Mesendoderm (in vitro differentiated cells): ENCODE results near the gene INO80B.

Source experiments
- DNase-seq: peaks from one replicate; pipeline ENCODE4 v3.0.0; 2013
- H2AK5ac ChIP-seq: 2 replicates; pipeline ENCODE4 v1.6.1; 2013; ENCODE audit warnings: low read length, inconsistent platforms
- H2BK120ac ChIP-seq: 2 replicates; pipeline ENCODE4 v1.6.1; 2013; ENCODE audit warnings: low read depth, mild to moderate bottlenecking, low read length, moderate library complexity, mixed read lengths
- H2BK15ac ChIP-seq: replicated peaks from 2 replicates; pipeline ENCODE4 v1.6.1; 2013; ENCODE audit warnings: low read depth, mild to moderate bottlenecking, moderate library complexity
- H2BK5ac ChIP-seq: 2 replicates; pipeline ENCODE4 v1.6.1; 2013; ENCODE audit warnings: low read length, inconsistent platforms
- H3K18ac ChIP-seq: 2 replicates; pipeline ENCODE4 v1.6.1; 2013; ENCODE audit warnings: mild to moderate bottlenecking, low read length, mixed read lengths
- H3K23ac ChIP-seq: one replicate; pipeline ENCODE4 v1.6.1; 2013; ENCODE audit warnings: low read length
- H3K27ac ChIP-seq: 2 replicates; pipeline ENCODE4 v1.5.1; 2013; ENCODE audit warnings: low read depth, mild to moderate bottlenecking, inconsistent platforms, low read length, moderate library complexity
- H3K27me3 ChIP-seq: 2 replicates; pipeline ENCODE4 v1.6.1; 2013; ENCODE audit warnings: low read length, control low read depth, mild to moderate bottlenecking, inconsistent platforms; ENCODE audit not compliant: insufficient read depth, poor library complexity
- H3K36me3 ChIP-seq: 2 replicates; pipeline ENCODE4 v1.6.1; 2013; ENCODE audit warnings: low read length, inconsistent platforms; ENCODE audit not compliant: control insufficient read depth, insufficient read depth
- H3K4ac ChIP-seq: one replicate; pipeline ENCODE4 v1.6.1; 2013; ENCODE audit warnings: low read depth, mild to moderate bottlenecking, low read length, moderate library complexity
- H3K4me1 ChIP-seq: 2 replicates; pipeline ENCODE4 v1.6.1; 2013; ENCODE audit warnings: low read depth, low read length, inconsistent platforms; ENCODE audit not compliant: control insufficient read depth
- H3K4me2 ChIP-seq: 2 replicates; pipeline ENCODE4 v1.6.1; 2013; ENCODE audit warnings: low read length
- H3K4me3 ChIP-seq: 2 replicates; pipeline ENCODE4 v1.5.1; 2013; ENCODE audit warnings: mild to moderate bottlenecking, low read length
- H3K56ac ChIP-seq: one replicate; pipeline ENCODE4 v1.6.1; 2013; ENCODE audit warnings: low read length
- H3K79me1 ChIP-seq: 2 replicates; pipeline ENCODE4 v1.6.1; 2013; ENCODE audit warnings: low read length, inconsistent platforms
- H3K79me2 ChIP-seq: 2 replicates; pipeline ENCODE4 v1.6.1; 2013; ENCODE audit warnings: mild to moderate bottlenecking, low read length; ENCODE audit not compliant: control insufficient read depth, insufficient read depth
- H3K9ac ChIP-seq: 2 replicates; pipeline ENCODE4 v1.6.1; 2013; ENCODE audit warnings: low read length, inconsistent platforms
- H4K5ac ChIP-seq: one replicate; pipeline ENCODE4 v1.6.1; 2013; ENCODE audit warnings: low read length
- H4K8ac ChIP-seq: one replicate; pipeline ENCODE4 v1.6.1; 2013; ENCODE audit warnings: low read depth, mild to moderate bottlenecking, control low read depth, low read length, moderate library complexity
- WGBS: extraction: QIAGEN DNeasy Blood & Tissue Kit; methylation state at CpG from one replicate; pipeline ENCODE4 v1.1.7; 2013; ENCODE audit warnings: low lambda C conversion rate, missing lambda C conversion rate; ENCODE audit not compliant: insufficient coverage; ENCODE audit errors: extremely low coverage; 5-methylcytosine and 5-hydroxymethylcytosine counted together

INO80B gene

GRCh38 chr2:74423231-74424095 is 31.4 kb upstream of the INO80B start:
- Histone ChIP-seq H3K4me3 (no peak overlapping the region), H3K4me1 (peaks cover 13% of the 10 kb centered on the region), H3K18ac (no peak overlapping the region), H3K36me3 (peaks cover 5% of the 10 kb centered on the region), H3K56ac (no peak overlapping the region), H2AK5ac (no peak overlapping the region), H3K23ac (no peak overlapping the region), H3K27ac (no peak overlapping the region), H3K4ac (no peak overlapping the region), H2BK5ac (no peak overlapping the region), H2BK120ac (no peak overlapping the region), H3K4me2 (no peak overlapping the region), H3K79me2 (no peaks in the 10 kb centered on the region), H3K27me3 (no peaks in the 10 kb centered on the region), H3K79me1 (no peaks in the 10 kb centered on the region), H4K8ac (no peak overlapping the region), H3K9ac (no peak overlapping the region), H4K5ac (no peak overlapping the region), H2BK15ac (no peak overlapping the region)
- no CpG with 5 or more reads among the region's 9 CpGs for WGBS
- DNase-seq, result no peak

- H3K56ac ChIP-seq, result no peak overlapping the region
- no peak overlapping the region for H2BK120ac ChIP-seq
- H3K79me1 ChIP-seq, result no peaks in the 10 kb centered on the region
- H2BK15ac ChIP-seq, result no peak overlapping the region
- H3K9ac ChIP-seq, result no peak overlapping the region
- H3K36me3 ChIP-seq, result peaks cover 7% of the 10 kb centered on the region
- peak; percentile 64 for DNase-seq
- H4K5ac ChIP-seq, result no peak overlapping the region
- H3K4me2 ChIP-seq, result no peak overlapping the region
- no peak overlapping the region for H3K27ac ChIP-seq
- H3K79me2 ChIP-seq, result no peaks in the 10 kb centered on the region
- no peak overlapping the region for H3K4ac ChIP-seq
- H2BK5ac ChIP-seq, result no peak overlapping the region
- no peak overlapping the region for H3K4me3 ChIP-seq
- peaks cover 13% of the 10 kb centered on the region for H3K4me1 ChIP-seq
- H3K18ac ChIP-seq, result no peak overlapping the region
- no peaks in the 10 kb centered on the region for H3K27me3 ChIP-seq
- WGBS, result no CpG with 5 or more reads among the region's 5 CpGs
- no peak overlapping the region for H4K8ac ChIP-seq
- no peak overlapping the region for H3K23ac ChIP-seq
- no peak overlapping the region for H2AK5ac ChIP-seq
These were observed 30.5 kb upstream of the INO80B start for GRCh38 chr2:74424139-74424992.

DNA sequence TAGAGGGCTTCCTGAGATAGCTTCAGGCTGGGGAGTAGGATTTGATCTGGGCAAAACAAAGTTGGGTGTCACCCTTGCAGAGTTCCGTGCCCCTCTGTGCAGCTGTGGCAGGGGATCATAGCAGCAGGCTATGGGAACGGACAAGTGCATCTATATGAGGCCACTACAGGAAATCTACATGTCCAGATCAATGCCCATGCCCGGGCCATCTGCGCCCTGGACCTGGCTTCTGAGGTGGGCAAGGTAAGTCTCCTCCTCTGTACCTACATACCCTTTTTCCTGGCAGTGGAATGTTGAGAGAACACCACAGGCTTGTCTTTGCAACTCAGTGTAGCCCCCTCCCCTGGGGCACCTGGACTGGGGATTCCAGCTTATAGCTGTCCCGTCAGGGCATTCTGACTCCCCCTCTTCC is 29.9 kb upstream of the INO80B start:
- no peak overlapping the region for H3K23ac ChIP-seq
- WGBS, result no CpG with 5 or more reads among the region's 5 CpGs
- no peak overlapping the region for H3K56ac ChIP-seq
- H3K18ac ChIP-seq, result no peak overlapping the region
- H3K4ac ChIP-seq, result no peak overlapping the region
- no peak overlapping the region for H3K4me3 ChIP-seq
- no peak overlapping the region for H3K4me2 ChIP-seq
- no peak for DNase-seq
- no peak overlapping the region for H3K27ac ChIP-seq
- no peaks in the 10 kb centered on the region for H3K27me3 ChIP-seq
- no peak overlapping the region for H2BK120ac ChIP-seq
- peaks cover 13% of the 10 kb centered on the region for H3K4me1 ChIP-seq
- no peak overlapping the region for H2AK5ac ChIP-seq
- H2BK15ac ChIP-seq, result no peak overlapping the region
- no peak overlapping the region for H4K5ac ChIP-seq
- no peak overlapping the region for H2BK5ac ChIP-seq
- no peaks in the 10 kb centered on the region for H3K79me2 ChIP-seq
- peaks cover 7% of the 10 kb centered on the region for H3K36me3 ChIP-seq
- no peak overlapping the region for H4K8ac ChIP-seq
- no peaks in the 10 kb centered on the region for H3K79me1 ChIP-seq
- no peak overlapping the region for H3K9ac ChIP-seq

DNA sequence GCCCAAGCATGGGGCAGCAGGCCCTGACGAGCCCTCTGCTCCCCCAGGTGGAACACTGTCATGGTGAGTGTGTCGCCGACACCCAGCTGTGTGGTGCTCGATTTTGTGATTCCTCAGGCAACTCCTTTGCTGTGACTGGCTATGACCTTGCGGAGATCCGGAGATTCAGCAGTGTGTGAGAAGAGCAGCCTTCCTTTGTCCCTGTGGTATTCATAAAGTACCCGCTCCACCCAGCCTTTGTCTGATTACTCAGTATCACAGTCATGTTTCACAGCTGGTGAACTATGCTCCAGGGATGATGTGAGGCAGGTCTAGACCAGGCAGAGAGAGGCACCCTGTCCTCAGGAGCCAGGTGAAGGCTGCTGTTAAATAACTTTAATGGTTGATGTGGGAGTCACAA is 29.4 kb upstream of the INO80B start:
- Histone ChIP-seq H3K56ac (no peak overlapping the region), H2BK5ac (no peak overlapping the region), H3K4me3 (no peak overlapping the region), H4K5ac (no peak overlapping the region), H3K4me2 (no peak overlapping the region), H3K23ac (no peak overlapping the region), H2BK120ac (no peak overlapping the region), H3K4ac (no peak overlapping the region), H3K4me1 (peaks cover 13% of the 10 kb centered on the region), H2AK5ac (no peak overlapping the region), H3K18ac (no peak overlapping the region), H2BK15ac (no peak overlapping the region), H3K79me1 (no peaks in the 10 kb centered on the region), H4K8ac (no peak overlapping the region), H3K27ac (no peak overlapping the region), H3K9ac (no peak overlapping the region), H3K79me2 (no peaks in the 10 kb centered on the region), H3K36me3 (peaks cover 7% of the 10 kb centered on the region), H3K27me3 (no peaks in the 10 kb centered on the region)
- no CpG with 5 or more reads among the region's 7 CpGs for WGBS
- DNase-seq, result no peak

DNA sequence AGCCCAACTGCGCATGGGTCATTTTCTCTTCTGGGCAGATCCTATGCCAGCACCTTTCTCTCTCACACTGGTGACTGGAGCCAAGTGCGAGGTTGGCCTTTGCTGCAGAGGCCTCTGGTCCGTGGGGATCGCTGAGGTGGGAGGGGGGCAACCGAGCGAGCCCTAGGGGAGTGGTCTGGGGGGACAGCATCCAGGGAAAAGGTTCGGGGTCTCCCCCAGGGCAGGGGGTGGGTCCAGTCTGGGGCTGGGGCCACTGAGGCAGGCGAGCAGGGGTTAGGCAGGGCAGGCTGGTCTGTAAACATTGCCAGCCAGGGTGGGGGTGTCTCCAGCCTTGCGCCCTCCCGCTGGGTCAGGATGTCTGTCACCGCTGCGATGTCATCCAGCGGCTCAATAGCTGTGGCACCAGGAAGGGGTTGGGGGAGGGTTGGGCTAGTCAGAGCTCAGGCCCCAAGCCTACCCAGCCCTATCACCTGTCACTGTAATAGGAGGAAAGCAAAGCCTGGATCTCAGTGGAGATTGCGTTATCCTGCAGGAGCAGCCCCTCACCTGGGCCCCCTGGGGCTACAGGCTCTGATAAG is 28.6 kb upstream of the INO80B start:
- Histone ChIP-seq H3K4me2 (no peak overlapping the region), H2BK5ac (peak overlapping the region; percentile 37), H3K79me1 (no peaks in the 10 kb centered on the region), H2BK120ac (no peak overlapping the region), H3K9ac (no peak overlapping the region), H3K56ac (no peak overlapping the region), H3K23ac (no peak overlapping the region), H3K27ac (no peak overlapping the region), H3K18ac (no peak overlapping the region), H3K27me3 (no peaks in the 10 kb centered on the region), H3K4ac (no peak overlapping the region), H4K8ac (no peak overlapping the region), H3K4me3 (no peak overlapping the region), H4K5ac (no peak overlapping the region), H2BK15ac (no peak overlapping the region), H2AK5ac (no peak overlapping the region), H3K79me2 (no peaks in the 10 kb centered on the region), H3K4me1 (peaks cover 13% of the 10 kb centered on the region), H3K36me3 (peaks cover 7% of the 10 kb centered on the region)
- peak; percentile 87 for DNase-seq
- no CpG with 5 or more reads among the region's 14 CpGs for WGBS
